ENCODE measurements around the gene OR51A2. TPM values are rescaled to one million over a fixed set of nuclear protein-coding genes. Genes with fewer than 3 reads are reported as not detected.

OR51A2 gene, protein sequence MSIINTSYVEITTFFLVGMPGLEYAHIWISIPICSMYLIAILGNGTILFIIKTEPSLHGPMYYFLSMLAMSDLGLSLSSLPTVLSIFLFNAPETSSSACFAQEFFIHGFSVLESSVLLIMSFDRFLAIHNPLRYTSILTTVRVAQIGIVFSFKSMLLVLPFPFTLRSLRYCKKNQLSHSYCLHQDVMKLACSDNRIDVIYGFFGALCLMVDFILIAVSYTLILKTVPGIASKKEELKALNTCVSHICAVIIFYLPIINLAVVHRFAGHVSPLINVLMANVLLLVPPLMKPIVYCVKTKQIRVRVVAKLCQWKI
- total RNA-seq, result not detected in 2 replicates

GRCh38 chr11:4955613-4956012 is at the start of gene OR51A2:
TSS of gene OR51A2 (minus strand) at chr11:4955713. CDS start at chr11:4955713, 0 bp downstream.

GRCh38 chr11:4994551-4994950 is 39.0 kb upstream of the OR51A2 start, which contains the start of gene OR51L1:
TSS of gene OR51L1 (plus strand) at chr11:4994851. CDS start at chr11:4998983, 4,132 bp downstream.

GRCh38 chr11:4947505-4947904 is 8.0 kb downstream of the OR51A2 start, which contains the start of gene OR51A4:
TSS of gene OR51A4 (minus strand) at chr11:4947605. CDS start at chr11:4947100, 505 bp downstream.

GRCh38 chr11:4924239-4924638 is 31.3 kb downstream of the OR51A2 start, which contains the start of gene OR51G1:
TSS of gene OR51G1 (minus strand) at chr11:4924339. CDS start at chr11:4924339, 0 bp downstream.

DNA sequence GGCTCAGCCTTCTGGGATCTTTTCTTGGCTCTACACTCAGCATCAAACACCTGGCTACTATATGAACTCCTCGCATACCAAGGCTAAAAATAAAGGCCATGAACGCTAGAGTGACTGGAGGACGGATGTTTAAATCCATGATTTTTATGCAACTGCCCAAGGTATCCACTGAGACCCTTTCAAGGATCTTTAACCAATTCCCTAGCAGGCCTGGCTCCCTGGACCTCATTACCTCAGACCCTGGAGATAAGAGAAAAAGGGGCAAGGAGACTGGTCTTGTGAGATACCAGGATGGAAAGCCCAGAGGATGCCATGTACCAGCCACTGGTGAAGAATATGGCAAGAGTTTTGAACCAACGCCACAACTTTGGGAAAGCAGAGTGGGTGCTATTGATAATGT is 36.3 kb downstream of the OR51A2 start, which contains the start of gene OR51G2:
Gene OR51G2 (minus strand): TSS at position 101 of the 400 bp plus-strand sequence. CDS start 3,687 bp downstream, outside the sequence.

Other genes with a start within 250 kb of the OR51A2 start
- gene OR51F1, start 185.8 kb downstream of the OR51A2 start, total RNA-seq, result not detected in 2 replicates
- gene OR52R1, start 151.3 kb downstream of the OR51A2 start, total RNA-seq, result not detected in 2 replicates
- not detected in 2 replicates for gene OR51F2, start 134.4 kb downstream of the OR51A2 start, total RNA-seq
- gene OR51S1, start 106.5 kb downstream of the OR51A2 start, total RNA-seq, result not detected in 2 replicates
- not detected in 2 replicates for gene OR51T1, start 73.8 kb downstream of the OR51A2 start, total RNA-seq
- gene OR51A7, start 51.9 kb downstream of the OR51A2 start, total RNA-seq, result not detected in 2 replicates
- gene OR51G2, start 36.4 kb downstream of the OR51A2 start, total RNA-seq, result not detected in 2 replicates
- not detected in 2 replicates for gene OR51G1, start 31.4 kb downstream of the OR51A2 start, total RNA-seq
- gene OR51A4, start 8.1 kb downstream of the OR51A2 start, total RNA-seq, result not detected in 2 replicates
- not detected in 2 replicates for gene OR51L1, start 39.1 kb upstream of the OR51A2 start, total RNA-seq
- gene OR52J3, start 90.8 kb upstream of the OR51A2 start, total RNA-seq, result not detected in 2 replicates
- not detected in 2 replicates for gene OR52E2, start 103.9 kb upstream of the OR51A2 start, total RNA-seq
- not detected in 2 replicates for gene OR52E1, start 113.9 kb upstream of the OR51A2 start, total RNA-seq
- not detected in 2 replicates for gene OR52A5, start 182.6 kb upstream of the OR51A2 start, total RNA-seq
- not detected in 2 replicates for gene OR52A1, start 199.0 kb upstream of the OR51A2 start, total RNA-seq
- not detected in 2 replicates for gene OR51V1, start 245.0 kb upstream of the OR51A2 start, total RNA-seq

Measured in mammary microvascular endothelial cell (primary cell).